Measurements from ENCODE around the gene DDIT4.

Gene DDIT4

GRCh38 chr10:72251635-72252034 is 22.1 kb upstream of the DDIT4 start:
- no peak for TF ChIP-seq CTCF (IDR thresholded peaks at IDR 0.05; ENCODE audit: insufficient read depth, low read depth, low read length, missing control alignments)
- DNase-seq (ENCODE audit: low read depth): no peak
- no peak overlapping the region for H3K4me3 ChIP-seq (ENCODE audit: low read length)

- no peak for TF ChIP-seq CTCF (IDR thresholded peaks at IDR 0.05; ENCODE audit: insufficient read depth, low read depth, low read length, missing control alignments)
- no peak for DNase-seq (ENCODE audit: low read depth)
These were observed 20.8 kb upstream of the DDIT4 start for GRCh38 chr10:72252972-72253371.

GRCh38 chr10:72253578-72253977 is 20.1 kb upstream of the DDIT4 start:
- TF ChIP-seq CTCF (IDR thresholded peaks at IDR 0.05; ENCODE audit: insufficient read depth, low read depth, low read length, missing control alignments): no peak
- no peak for DNase-seq (ENCODE audit: low read depth)
- no peak overlapping the region for H3K4me3 ChIP-seq (ENCODE audit: low read length)

More at GRCh38 chr10:72252972-72253371, 20.8 kb upstream of the DDIT4 start:
- no peak overlapping the region for H3K4me3 ChIP-seq (ENCODE audit: low read length)

- H3K4me3 ChIP-seq (ENCODE audit: low read length): no peak overlapping the region
- no peak for TF ChIP-seq CTCF (IDR thresholded peaks at IDR 0.05; ENCODE audit: insufficient read depth, low read depth, low read length, missing control alignments)
- DNase-seq (ENCODE audit: low read depth): peak; percentile 66
These were observed 18.7 kb upstream of the DDIT4 start for GRCh38 chr10:72254813-72255568.

- no peak for TF ChIP-seq CTCF (IDR thresholded peaks at IDR 0.05; ENCODE audit: insufficient read depth, low read depth, low read length, missing control alignments)
- no peak overlapping the region for H3K4me3 ChIP-seq (ENCODE audit: low read length)
- no peak for DNase-seq (ENCODE audit: low read depth)
These were observed 17.6 kb upstream of the DDIT4 start for GRCh38 chr10:72255977-72256729.

- no peak overlapping the region for H3K4me3 ChIP-seq (ENCODE audit: low read length)
- TF ChIP-seq CTCF (IDR thresholded peaks at IDR 0.05; ENCODE audit: insufficient read depth, low read depth, low read length, missing control alignments): no peak
- no peak for DNase-seq (ENCODE audit: low read depth)
These were observed 16.5 kb upstream of the DDIT4 start for GRCh38 chr10:72257051-72257892.
